ENCODE data around the gene IDS. TPM values are rescaled to one million over a fixed set of nuclear protein-coding genes. Genes with fewer than 3 reads are reported as not detected.

IDS gene
- total and polyA plus RNA-seq, 11 donors = 20.7 to 83.9 (median 70.8) TPM

DNA sequence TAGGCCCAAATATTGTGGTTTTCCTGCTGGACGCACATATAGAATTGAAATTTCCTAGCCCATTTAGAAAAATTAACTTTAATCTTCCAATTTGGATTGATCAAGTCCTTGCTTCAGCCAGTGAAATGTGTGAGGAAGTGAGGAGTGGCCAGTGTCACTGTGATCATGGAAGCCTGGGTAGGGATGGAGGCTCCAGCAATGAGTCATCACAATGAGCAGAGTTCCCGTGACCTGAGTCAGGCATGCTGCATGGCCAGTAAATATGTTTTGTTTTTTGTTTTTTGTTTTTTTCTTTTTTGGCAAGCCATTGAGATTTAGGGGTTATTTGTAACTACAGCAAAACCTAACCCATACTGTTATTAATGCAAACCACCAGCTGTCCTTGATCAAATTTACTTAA is 52.1 kb downstream of the IDS start:
- DNase-seq = no peak
- no peak overlapping the region for H3K4me3 ChIP-seq
- no peaks in the 10 kb centered on the region for H3K36me3 ChIP-seq
- H3K9me3 ChIP-seq = peaks cover 0 to 6% (median 0%) of the 10 kb centered on the region in 12 donors
- H3K4me1 ChIP-seq = no peaks in the 10 kb centered on the region
- TF ChIP-seq, protein P1, sequence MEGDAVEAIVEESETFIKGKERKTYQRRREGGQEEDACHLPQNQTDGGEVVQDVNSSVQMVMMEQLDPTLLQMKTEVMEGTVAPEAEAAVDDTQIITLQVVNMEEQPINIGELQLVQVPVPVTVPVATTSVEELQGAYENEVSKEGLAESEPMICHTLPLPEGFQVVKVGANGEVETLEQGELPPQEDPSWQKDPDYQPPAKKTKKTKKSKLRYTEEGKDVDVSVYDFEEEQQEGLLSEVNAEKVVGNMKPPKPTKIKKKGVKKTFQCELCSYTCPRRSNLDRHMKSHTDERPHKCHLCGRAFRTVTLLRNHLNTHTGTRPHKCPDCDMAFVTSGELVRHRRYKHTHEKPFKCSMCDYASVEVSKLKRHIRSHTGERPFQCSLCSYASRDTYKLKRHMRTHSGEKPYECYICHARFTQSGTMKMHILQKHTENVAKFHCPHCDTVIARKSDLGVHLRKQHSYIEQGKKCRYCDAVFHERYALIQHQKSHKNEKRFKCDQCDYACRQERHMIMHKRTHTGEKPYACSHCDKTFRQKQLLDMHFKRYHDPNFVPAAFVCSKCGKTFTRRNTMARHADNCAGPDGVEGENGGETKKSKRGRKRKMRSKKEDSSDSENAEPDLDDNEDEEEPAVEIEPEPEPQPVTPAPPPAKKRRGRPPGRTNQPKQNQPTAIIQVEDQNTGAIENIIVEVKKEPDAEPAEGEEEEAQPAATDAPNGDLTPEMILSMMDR (IDR thresholded peaks at IDR 0.05) = no peak
- no peak for TF ChIP-seq POLR2A (IDR thresholded peaks at IDR 0.05)
- intact Hi-C loops (cut with DNase I) = no loop called here
- peaks cover 0 to 11% (median 0%) of the 10 kb centered on the region in 9 donors for H3K27me3 ChIP-seq
- ATAC-seq = peak in 1 of 4 donors; percentile 59
- no peak overlapping the region for H3K27ac ChIP-seq
- WGBS, 4 donors = 79 to 83% (median 80%) methylated on average over 2 of the region's 2 CpGs

DNA sequence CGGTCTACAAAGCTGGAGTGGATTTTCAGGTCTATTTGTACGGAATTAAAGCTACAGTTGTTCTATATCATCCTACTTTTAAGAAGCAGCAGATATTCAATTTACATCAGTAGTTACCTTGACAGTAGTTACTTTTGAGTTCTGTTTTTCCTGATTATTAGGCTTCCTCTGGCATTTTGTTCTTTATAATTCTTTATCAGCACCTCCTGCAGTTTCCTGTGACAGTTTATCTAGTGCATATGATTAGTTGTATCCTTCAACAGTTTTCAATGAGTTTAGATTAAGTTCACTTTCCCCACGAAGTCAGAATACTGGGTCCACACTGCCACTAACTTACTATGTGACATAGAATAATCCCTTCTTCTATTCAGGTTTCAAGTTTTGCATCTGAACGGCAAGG is 71.7 kb downstream of the IDS start:
- H3K9me3 ChIP-seq = no peaks in the 10 kb centered on the region
- no peaks in the 10 kb centered on the region for H3K4me1 ChIP-seq
- TF ChIP-seq, protein P1 (IDR thresholded peaks at IDR 0.05) = no peak
- no peak for TF ChIP-seq POLR2A (IDR thresholded peaks at IDR 0.05)
- no peaks in the 10 kb centered on the region for H3K27me3 ChIP-seq
- ATAC-seq = no peak
- WGBS, 4 donors = 54 to 58% (median 56%) methylated on average over 4 of the region's 4 CpGs
- intact Hi-C loops (cut with DNase I) = no loop called here
- H3K36me3 ChIP-seq = no peaks in the 10 kb centered on the region
- H3K4me3 ChIP-seq = no peak overlapping the region
- no peak for DNase-seq
- no peak overlapping the region for H3K27ac ChIP-seq

DNA sequence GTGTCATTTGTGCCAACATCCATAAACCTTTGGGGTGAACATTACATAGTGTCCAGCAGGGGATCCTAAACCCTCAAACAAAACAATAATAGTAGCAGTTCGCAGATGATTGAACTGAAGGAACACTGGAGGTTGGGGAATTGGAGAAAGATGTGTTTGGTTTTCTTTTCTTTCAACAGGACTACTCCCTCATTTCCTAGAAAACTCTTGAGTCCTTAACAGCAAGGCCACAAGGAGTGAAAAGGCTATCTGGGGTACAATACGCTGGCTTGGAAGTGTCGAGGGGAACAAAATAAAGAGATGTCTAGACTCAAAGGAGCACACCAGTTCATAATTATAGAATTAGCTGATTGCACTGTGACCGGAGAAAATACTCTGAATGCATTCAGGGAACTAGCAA is 72.1 kb downstream of the IDS start:
- no peak overlapping the region for H3K27ac ChIP-seq
- 70 to 80% (median 73%) methylated on average over 4 of the region's 4 CpGs for WGBS, 4 donors
- H3K9me3 ChIP-seq = no peaks in the 10 kb centered on the region
- DNase-seq (no peak), ATAC-seq (no peak)
- H3K4me1 ChIP-seq = no peaks in the 10 kb centered on the region
- intact Hi-C loops (cut with DNase I) = no loop called here
- no peak overlapping the region for H3K4me3 ChIP-seq
- H3K36me3 ChIP-seq = no peaks in the 10 kb centered on the region
- no peak for TF ChIP-seq POLR2A (IDR thresholded peaks at IDR 0.05)
- TF ChIP-seq, protein P1 (IDR thresholded peaks at IDR 0.05) = no peak
- no peaks in the 10 kb centered on the region for H3K27me3 ChIP-seq

Other genes with a start within 250 kb of the IDS start
- 10 to 100 TPM; 15.8 to 35.9 (median 25.3) TPM for gene EOLA1, start 35.7 kb upstream of the IDS start, total RNA-seq
- 10 to 100 TPM; 24.6 to 45.6 TPM for gene EOLA1, start 35.7 kb upstream of the IDS start, polyA plus RNA-seq
- gene HSFX3, start 44.6 kb upstream of the IDS start, total RNA-seq = under 1 TPM in 2 of 9 donors, not detected in 7; 0.32 to 0.49 TPM
- gene HSFX3, start 44.6 kb upstream of the IDS start, polyA plus RNA-seq = under 1 TPM in 1 of 2 donors, not detected in 1; 0.23 TPM
- not detected for gene MAGEA9B, start 82.2 kb upstream of the IDS start, total RNA-seq
- not detected for gene MAGEA9B, start 82.2 kb upstream of the IDS start, polyA plus RNA-seq
- gene HSFX2, start 90.0 kb upstream of the IDS start, total RNA-seq = 1 to 10 TPM in 3 of 9 donors, under 1 TPM in 3, not detected in 3; 0.23 to 1.2 (median 0.80) TPM
- gene HSFX2, start 90.0 kb upstream of the IDS start, polyA plus RNA-seq = 1 to 10 TPM in 1 of 2 donors, under 1 TPM in 1; 0.57 to 1.3 TPM
- gene TMEM185A, start 126.5 kb upstream of the IDS start, total RNA-seq = 10 to 100 TPM; 25.9 to 39.2 (median 33.9) TPM
- 10 to 100 TPM; 17.6 to 18.1 TPM for gene TMEM185A, start 126.5 kb upstream of the IDS start, polyA plus RNA-seq
- not detected for gene MAGEA11, start 206.8 kb upstream of the IDS start, total RNA-seq
- not detected for gene MAGEA11, start 206.8 kb upstream of the IDS start, polyA plus RNA-seq

All from heart left ventricle (tissue), 16 donors.